ENCODE data around the gene TM4SF4.

DNA sequence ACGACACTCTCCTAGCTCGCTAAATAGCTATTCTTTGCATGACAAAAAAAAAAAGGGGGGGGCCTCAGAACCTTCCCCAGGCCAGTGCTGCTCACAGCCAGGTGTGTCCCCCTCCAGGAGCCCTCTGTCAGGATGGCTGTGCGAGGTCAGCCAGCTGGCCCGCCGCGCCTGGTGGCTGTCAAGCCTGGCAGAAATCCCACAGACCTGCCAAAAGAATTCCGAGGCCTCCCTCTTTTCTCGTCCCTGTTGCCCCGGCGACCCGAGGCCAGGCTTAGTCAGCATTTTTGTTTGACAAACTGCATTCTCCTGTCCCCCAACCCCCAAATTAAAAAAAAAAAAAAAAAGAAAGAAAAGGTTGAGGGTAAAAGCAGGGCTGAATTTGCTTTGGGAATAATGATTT, 61.9 kb downstream of the TM4SF4 start:
- TF ChIP-seq, protein P1, sequence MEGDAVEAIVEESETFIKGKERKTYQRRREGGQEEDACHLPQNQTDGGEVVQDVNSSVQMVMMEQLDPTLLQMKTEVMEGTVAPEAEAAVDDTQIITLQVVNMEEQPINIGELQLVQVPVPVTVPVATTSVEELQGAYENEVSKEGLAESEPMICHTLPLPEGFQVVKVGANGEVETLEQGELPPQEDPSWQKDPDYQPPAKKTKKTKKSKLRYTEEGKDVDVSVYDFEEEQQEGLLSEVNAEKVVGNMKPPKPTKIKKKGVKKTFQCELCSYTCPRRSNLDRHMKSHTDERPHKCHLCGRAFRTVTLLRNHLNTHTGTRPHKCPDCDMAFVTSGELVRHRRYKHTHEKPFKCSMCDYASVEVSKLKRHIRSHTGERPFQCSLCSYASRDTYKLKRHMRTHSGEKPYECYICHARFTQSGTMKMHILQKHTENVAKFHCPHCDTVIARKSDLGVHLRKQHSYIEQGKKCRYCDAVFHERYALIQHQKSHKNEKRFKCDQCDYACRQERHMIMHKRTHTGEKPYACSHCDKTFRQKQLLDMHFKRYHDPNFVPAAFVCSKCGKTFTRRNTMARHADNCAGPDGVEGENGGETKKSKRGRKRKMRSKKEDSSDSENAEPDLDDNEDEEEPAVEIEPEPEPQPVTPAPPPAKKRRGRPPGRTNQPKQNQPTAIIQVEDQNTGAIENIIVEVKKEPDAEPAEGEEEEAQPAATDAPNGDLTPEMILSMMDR (IDR thresholded peaks at IDR 0.05 in 4 of 5, conservative IDR thresholded peaks at IDR 0.05 in 1 of 5), result no peak
- no peak for TF ChIP-seq POLR2A (IDR thresholded peaks at IDR 0.05)

All from gastrocnemius medialis (tissue), 4 donors.